HG02763 (cell line): Measurements from ENCODE around the gene BOD1.
"Not testable (repeated sequence)": the region's sequence is repeated elsewhere in the genome, so short reads cannot be mapped to it uniquely, and the experiment has no call there.

Source experiments
- ATAC-seq: cut with Tn5 transposase; IDR thresholded peaks from one replicate; pipeline ENCODE4 v1.9.1; 2021; ENCODE audit warnings: mild to moderate bottlenecking, moderate library complexity; ENCODE audit not compliant: unreplicated experiment

BOD1 gene

GRCh38 chr5:173620784-173621183 lies 4.3 kb upstream of the BOD1 start:
- ATAC-seq: no peak

- ATAC-seq: no peak
Observed at GRCh38 chr5:173618927-173619519, 2.6 kb upstream of the BOD1 start.

- ATAC-seq: peak; percentile 34
Observed at GRCh38 chr5:173615884-173616576, 420 bp downstream of the BOD1 start.

- ATAC-seq: no peak
Observed at GRCh38 chr5:173614591-173614990, 1.9 kb downstream of the BOD1 start.

GRCh38 chr5:173613433-173614159 lies 2.9 kb downstream of the BOD1 start:
- ATAC-seq: no peak

GRCh38 chr5:173612948-173613347 lies 3.5 kb downstream of the BOD1 start:
- no peak for ATAC-seq

- ATAC-seq: no peak
Observed at GRCh38 chr5:173611706-173612105, 4.7 kb downstream of the BOD1 start.

GRCh38 chr5:173604141-173604540 lies 12.3 kb downstream of the BOD1 start:
- ATAC-seq: no peak

GRCh38 chr5:173602423-173602822 lies 14.0 kb downstream of the BOD1 start:
- ATAC-seq: no peak

- no peak for ATAC-seq
Observed at GRCh38 chr5:173598686-173599085, 17.8 kb downstream of the BOD1 start.

GRCh38 chr5:173597304-173597703 lies 19.1 kb downstream of the BOD1 start:
- ATAC-seq: no peak

- no peak for ATAC-seq
Observed at GRCh38 chr5:173595841-173596240, 20.6 kb downstream of the BOD1 start.

GRCh38 chr5:173594061-173594460 lies 22.4 kb downstream of the BOD1 start:
- ATAC-seq: no peak

GRCh38 chr5:173592050-173592669 lies 24.3 kb downstream of the BOD1 start:
- ATAC-seq: no peak

GRCh38 chr5:173591056-173591514 lies 25.4 kb downstream of the BOD1 start:
- no peak for ATAC-seq

GRCh38 chr5:173590436-173591055 lies 25.9 kb downstream of the BOD1 start:
- no peak for ATAC-seq

GRCh38 chr5:173586133-173586532 lies 30.3 kb downstream of the BOD1 start:
- not testable (repeated sequence) for ATAC-seq

- no peak for ATAC-seq
Observed at GRCh38 chr5:173583346-173583745, 33.1 kb downstream of the BOD1 start.

- ATAC-seq: no peak
Observed at GRCh38 chr5:173582216-173583111, 34.0 kb downstream of the BOD1 start.
